Thyroid gland (tissue), 4 donors: Measurements from ENCODE around the gene OR6C2.

Experiments used
- CTCF ChIP-seq, 6 experiments: fragments of 200-600 bp in 3 of 6; fragments of 450-650 bp in 3 of 6; sonication (generic) in 3 of 6; IDR thresholded peaks; one replicate each; pipeline ENCODE4 v1.5.1; 2016 to 2019; ENCODE audit warnings: antibody characterized with exemption in 6 of 6, mild to moderate bottlenecking in 2 of 6, inconsistent platforms in 1 of 6, moderate library complexity in 1 of 6
- POLR2A ChIP-seq, 2 donors: fragments of 450-650 bp; IDR thresholded peaks; one replicate each; pipeline ENCODE4 v1.6.1; 2017; ENCODE audit warnings: antibody characterized with exemption in 2 of 2, mild to moderate bottlenecking in 2 of 2, moderate library complexity in 1 of 2

DNA sequence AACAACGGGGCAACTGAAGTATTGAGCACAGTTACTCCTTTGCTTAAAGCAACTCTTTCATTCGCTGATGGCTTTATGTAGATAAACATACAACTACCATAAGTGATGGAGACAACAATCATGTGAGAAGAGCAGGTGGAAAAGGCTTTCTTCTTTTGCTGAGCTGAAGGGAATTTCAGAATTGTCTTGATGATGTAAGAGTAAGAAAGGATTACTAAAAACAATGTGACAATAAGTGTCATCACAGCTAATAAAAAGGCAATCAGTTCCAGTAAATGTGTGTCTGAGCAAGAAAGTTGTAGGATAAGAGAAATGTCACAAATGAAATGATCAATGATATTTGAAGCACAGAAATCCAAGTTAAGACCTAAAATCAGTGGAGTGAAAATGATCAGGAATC lies 25.4 kb downstream of the OR6C2 start:
- no peak for TF ChIP-seq CTCF (IDR thresholded peaks at IDR 0.05)
- TF ChIP-seq POLR2A (IDR thresholded peaks at IDR 0.05) = no peak
